HepG2 (cell line): ENCODE results near the gene CDKL5. TPM values are rescaled to one million over a fixed set of nuclear protein-coding genes. Genes with fewer than 3 reads are reported as not detected.

ENCODE experiments used
- ATAC-seq: fragments of 200-7000 bp; cut with Tn5 transposase; 3 replicates; pipeline ENCODE4 v1.9.1; 2020; ENCODE audit warnings: mild to moderate bottlenecking, moderate library complexity
- BruUV-seq: library from RNA; stranded (reverse); fragments of 400-500 nt; replicated peaks from 2 replicates; lab custom pipeline; 2021; lab: Mats Ljungman, UMichigan
- CTCF ChIA-PET: fragments of 300-600 bp; formaldehyde crosslinking; extraction: SDS; loops from one replicate; lab custom pipeline; 2021; ENCODE audit warnings: low total read pairs, inconsistent platforms, low intra/inter-chr PET ratio; lab: Yijun Ruan, JAX
- POLR2A ChIA-PET: fragments of 350-600 bp; sonication (Branson Sonifier 250); formaldehyde crosslinking; loops from one replicate; lab custom pipeline; 2020; ENCODE audit warnings: antibody characterized with exemption, inconsistent platforms; lab: Yijun Ruan, JAX
- DNase-seq: peaks from one replicate; pipeline ENCODE4 v3.0.0-alpha.2; 2015; ENCODE audit warnings: low spot score
- FAIRE-seq: peaks from 3 replicates; lab custom pipeline; 2011; peaks lifted over from hg19 to GRCh38; lab: Jason Lieb, UNC
- H2AFZ ChIP-seq: one replicate; pipeline ENCODE4 v1.6.1; 2011; ENCODE audit warnings: low read length, inconsistent platforms
- H3K27ac ChIP-seq: fragments of 300-600 bp; 3 replicates; pipeline ENCODE4 v1.8.0; 2011; ENCODE audit warnings: mixed run types, mild to moderate bottlenecking, mixed read lengths, low read length, inconsistent platforms; ENCODE audit not compliant: insufficient read depth; ENCODE audit errors: extremely low read length
- H3K27me3 ChIP-seq, 2 experiments: fragments of 200-600 bp in 1 of 2; 2 replicates in 1 of 2; 3 replicates in 1 of 2; pipeline versions ENCODE4 v1.6.0 to v1.8.0; 2011; ENCODE audit warnings: low read length in 2 of 2, mild to moderate bottlenecking in 2 of 2, moderate library complexity in 2 of 2, inconsistent platforms in 1 of 2; ENCODE audit not compliant: insufficient read depth in 2 of 2, control insufficient read depth in 1 of 2
- H3K36me3 ChIP-seq, 2 experiments: fragments of 200-600 bp in 1 of 2; replicated peaks in 1 of 2; 2 replicates in 1 of 2; 3 replicates in 1 of 2; pipeline versions ENCODE4 v1.5.1 to v1.8.0; 2011; ENCODE audit warnings: low read length in 2 of 2, inconsistent platforms in 1 of 2; ENCODE audit not compliant: insufficient read depth in 2 of 2, control insufficient read depth in 1 of 2
- H3K4me1 ChIP-seq: 2 replicates; pipeline ENCODE4 v1.5.1; 2012; ENCODE audit warnings: low read length, inconsistent platforms; ENCODE audit not compliant: insufficient read depth
- H3K4me2 ChIP-seq: 2 replicates; pipeline ENCODE4 v1.6.0; 2011; ENCODE audit warnings: low read depth, low read length, inconsistent platforms
- H3K4me3 ChIP-seq, 3 experiments: fragments of 200-600 bp in 1 of 3; sonication (generic), shearing (Covaris generic) in 1 of 3; replicated peaks in 1 of 3; 2 replicates each; pipeline ENCODE4 v1.5.1; 2011 to 2016; ENCODE audit warnings: low read length in 3 of 3, inconsistent platforms in 2 of 3, low read depth in 2 of 3, mild to moderate bottlenecking in 2 of 3, control low read depth in 1 of 3, mixed read lengths in 1 of 3; ENCODE audit not compliant: insufficient read depth in 1 of 3
- H3K79me2 ChIP-seq: one replicate; pipeline ENCODE4 v1.6.1; 2011; ENCODE audit warnings: low read length, inconsistent platforms; ENCODE audit not compliant: insufficient read depth
- H3K9ac ChIP-seq: 2 replicates; pipeline ENCODE4 v1.6.0; 2011; ENCODE audit warnings: mild to moderate bottlenecking, low read depth, low read length, inconsistent platforms; ENCODE audit not compliant: insufficient read depth
- H3K9me3 ChIP-seq: 2 replicates; pipeline ENCODE4 v1.5.1; 2012; ENCODE audit warnings: mild to moderate bottlenecking, low read length
- H4K20me1 ChIP-seq: 2 replicates; pipeline ENCODE4 v1.6.0; 2011; ENCODE audit warnings: inconsistent platforms, mild to moderate bottlenecking, low read length, moderate library complexity; ENCODE audit not compliant: insufficient read depth
- ARNT2 ChIP-seq: sonication (generic); formaldehyde crosslinking; IDR thresholded peaks from 2 replicates; pipeline ENCODE4 v1.8.0; 2022; ENCODE audit warnings: mild to moderate bottlenecking, low read depth, missing genetic modification reagents, moderate library complexity
- ASH2L ChIP-seq: fragments of 300-600, 200-600 bp; sonication (generic); IDR thresholded peaks from 2 replicates; pipeline ENCODE4 v1.7.0; 2017; ENCODE audit warnings: low read depth, mild to moderate bottlenecking, moderate library complexity, mixed read lengths, low read length; ENCODE audit not compliant: insufficient read length
- CCDC6 ChIP-seq: sonication (generic); formaldehyde crosslinking; IDR thresholded peaks from 2 replicates; pipeline ENCODE4 v1.8.1; 2022; ENCODE audit warnings: mild to moderate bottlenecking, missing genetic modification reagents, moderate library complexity
- ELF3 ChIP-seq: IDR thresholded peaks from 2 replicates; pipeline ENCODE4 v1.6.1; 2016; ENCODE audit warnings: missing genetic modification reagents, missing compliant biosample characterization
- FOSL2 ChIP-seq: sonication (generic); formaldehyde crosslinking; IDR thresholded peaks from 2 replicates; pipeline ENCODE4 v1.4.0; 2020; ENCODE audit warnings: missing genetic modification reagents
- HDAC2 ChIP-seq: sonication (generic); formaldehyde crosslinking; IDR thresholded peaks from 2 replicates; pipeline ENCODE4 v1.4.0; 2020; ENCODE audit warnings: missing genetic modification reagents
- HNRNPLL ChIP-seq: fragments of 200-400 bp; formaldehyde crosslinking; IDR thresholded peaks from 2 replicates; pipeline ENCODE4 v1.6.1; 2017; ENCODE audit warnings: mild to moderate bottlenecking, low read depth, low read length; ENCODE audit not compliant: poor library complexity, severe bottlenecking
- KDM4B ChIP-seq: sonication (generic); formaldehyde crosslinking; IDR thresholded peaks from 2 replicates; pipeline ENCODE4 v1.4.0; 2020; ENCODE audit warnings: missing genetic modification reagents
- MAFF ChIP-seq: IDR thresholded peaks from 2 replicates; pipeline ENCODE4 v1.6.1; 2011; ENCODE audit warnings: low read depth, low read length, improper control_type of control experiment
- NCOR1 ChIP-seq: fragments of 200-600 bp; sonication (generic); IDR thresholded peaks from 2 replicates; pipeline ENCODE4 v1.7.0; 2017; ENCODE audit warnings: antibody characterized with exemption, low read length, borderline replicate concordance
- NR2F2 ChIP-seq: IDR thresholded peaks from 2 replicates; pipeline ENCODE4 v1.6.1; 2012; ENCODE audit warnings: low read depth, inconsistent platforms, borderline replicate concordance
- POLR2A ChIP-seq, 2 experiments: IDR thresholded peaks; 2 replicates each; pipeline ENCODE4 v1.6.1; 2011; ENCODE audit warnings: low read depth in 2 of 2, low read length in 2 of 2, mild to moderate bottlenecking in 1 of 2, moderate library complexity in 1 of 2; ENCODE audit not compliant: insufficient read depth in 1 of 2
- SRY ChIP-seq: sonication (generic); formaldehyde crosslinking; IDR thresholded peaks from 2 replicates; pipeline ENCODE4 v1.8.0; 2022; ENCODE audit warnings: mild to moderate bottlenecking, missing genetic modification reagents
- TARDBP ChIP-seq: sonication (generic); formaldehyde crosslinking; IDR thresholded peaks from 2 replicates; pipeline ENCODE4 v1.8.0; 2022; ENCODE audit warnings: mild to moderate bottlenecking, missing genetic modification reagents
- TBX2 ChIP-seq: sonication (generic); formaldehyde crosslinking; IDR thresholded peaks from 2 replicates; pipeline ENCODE4 v1.5.0; 2020; ENCODE audit warnings: missing genetic modification reagents, mild to moderate bottlenecking, borderline replicate concordance
- ZNF256 ChIP-seq: sonication (generic); formaldehyde crosslinking; conservative IDR thresholded peaks from 2 replicates; pipeline ENCODE4 v1.4.0; 2020; ENCODE audit warnings: missing genetic modification reagents
- ZNF430 ChIP-seq: sonication (generic); formaldehyde crosslinking; IDR thresholded peaks from 2 replicates; pipeline ENCODE4 v1.9.0; 2021; ENCODE audit warnings: mild to moderate bottlenecking, missing genetic modification reagents
- ZNF687 ChIP-seq: sonication (generic); formaldehyde crosslinking; IDR thresholded peaks from 2 replicates; pipeline ENCODE4 v1.5.1; 2020; ENCODE audit warnings: mild to moderate bottlenecking, missing genetic modification reagents, moderate library complexity
- ZNF777 ChIP-seq: sonication (generic); formaldehyde crosslinking; IDR thresholded peaks from 2 replicates; pipeline ENCODE4 v1.4.0; 2020; ENCODE audit warnings: missing genetic modification reagents
- ZNF790 ChIP-seq: sonication (generic); formaldehyde crosslinking; IDR thresholded peaks from 2 replicates; pipeline ENCODE4 v1.8.0; 2022; ENCODE audit warnings: missing genetic modification reagents, mild to moderate bottlenecking, borderline replicate concordance
- WGBS: methylation state at CpG from one replicate; pipeline ENCODE4 v1.1.6; 2017; ENCODE audit warnings: low lambda C conversion rate; 5-methylcytosine and 5-hydroxymethylcytosine counted together
- in situ Hi-C: cut with HindIII; loops from 2 replicates; pipeline ENCODE4 v1.10.0; 2017; ENCODE audit warnings: low pct_unique_long_range_greater_than_20kb; ENCODE audit not compliant: extremely low pct_ligation_motif_present
- intact Hi-C: fragments of 100-400 bp; cut with micrococcal nuclease; formaldehyde crosslinking; loops from one replicate; pipeline ENCODE4 v1.10.0; 2022; ENCODE audit not compliant: unreplicated experiment
- polyA plus RNA-seq, 8 experiments: library from polyadenylated mRNA; depleted of rRNA in 3 of 8; stranded (reverse) in 7 of 8; unstranded in 1 of 8; fragments of >200 nt; fragmentation: Illumina TruSeq in 4 of 8; extraction: Trizol in 4 of 8; gene quantifications; 2 replicates each; pipeline versions ENCODE4 v1.2.1 to v1.2.3, GENCODE V29; 2011 to 2016; ENCODE audit warnings: low read depth in 4 of 8, missing spikeins in 1 of 8, mixed read lengths in 1 of 8; ENCODE audit not compliant: insufficient read depth in 1 of 8
- total RNA-seq, 5 experiments: library from RNA; depleted of rRNA; stranded (reverse); fragments of >200 nt; fragmentation: Illumina TruSeq; extraction: Trizol; gene quantifications; 2 replicates each; pipeline ENCODE4 v1.2.3, GENCODE V29; 2016; ENCODE audit warnings: low read depth in 1 of 5

The CDKL5 gene
- total and polyA plus RNA-seq, 2 of the 13 experiments (the other 11 are each of a cell fraction or from before 2014, with no cell fraction given) = 2.8 to 7.0 TPM

- in situ Hi-C loops = loop anchor here (10.0 kb wide), 1 partner anchor 250 kb away; the partner anchor contains the start of gene CDKL5
- Histone ChIP-seq H3K27me3 (no peaks in the 10 kb centered on the region), H4K20me1 (no peaks in the 10 kb centered on the region), H3K79me2 (no peaks in the 10 kb centered on the region), H3K27ac (peak overlapping the region; percentile 57), H3K9ac (peak overlapping the region; percentile 66), H3K4me3 (peak overlapping the region; percentile 72 to 78 (median 75)), H3K36me3 (no peaks in the 10 kb centered on the region), H3K4me1 (peaks cover 13% of the 10 kb centered on the region), H3K4me2 (peak overlapping the region; percentile 88), H2AFZ (no peak overlapping the region), H3K9me3 (no peaks in the 10 kb centered on the region)
- peak; percentile 60 for ATAC-seq
- DNase-seq = peak; percentile 58
- intact Hi-C loops = loop anchor here (5.0 to 10.0 kb wide), 3 partner anchors 43 to 280 kb away; no protein-coding TSS in a partner anchor
- BruUV-seq = no TSS peak
- peak; percentile 79 for FAIRE-seq
- WGBS = 0% methylated on average over 9 of the region's 74 CpGs
- ChIA-PET POLR2A (no interaction called here), CTCF (no interaction called here)
- TF ChIP-seq POLR2A (IDR thresholded peaks at IDR 0.05; ENCODE audit: insufficient read depth in 1 of 2, low read depth in 2 of 2, low read length in 2 of 2) (0 out of 4 replicates have a peak, but pooled peaks of 1 of the 2 experiments have one; percentile 0), HNRNPLL (peak; percentile 41), ASH2L (peak; percentile 99), ZNF790 (CRISPR knock-in tag) (0 out of 2 replicates have a peak, but pooled peaks have one; percentile 31), KDM4B (CRISPR knock-in tag) (no peak), TBX2 (peak; percentile 25; the same call in 1 of the 2 replicates), MAFF (no peak), ZNF430 (CRISPR knock-in tag) (no peak), TARDBP (CRISPR knock-in tag) (0 out of 2 replicates have a peak, but pooled peaks have one; percentile 27), SRY (CRISPR knock-in tag) (peak; percentile 46; the same call in 1 of the 2 replicates), ZNF687 (CRISPR knock-in tag) (peak; percentile 82), NR2F2 (peak; percentile 43; the same call in 1 of the 2 replicates), ZNF256 (CRISPR knock-in tag) (0 out of 2 replicates have a peak, but pooled peaks have one; percentile 27), ARNT2 (CRISPR knock-in tag) (no peak), CCDC6 (CRISPR knock-in tag) (peak; percentile 31; the same call in 1 of the 2 replicates), ZNF777 (CRISPR knock-in tag) (peak; percentile 88), FOSL2 (peak; percentile 7; the same call in 1 of the 2 replicates), ELF3 (CRISPR knock-in tag) (peak; percentile 26; the same call in 1 of the 2 replicates), HDAC2 (0 out of 2 replicates have a peak, but pooled peaks have one; percentile 6), NCOR1 (no peak; the same call in 1 of the 2 replicates)
Measured at GRCh38 chrX:18674788-18675735, 249.7 kb downstream of the CDKL5 start.
